GM19463 (cell line): Measurements from ENCODE around the gene PPME1.

ENCODE experiments used
- ATAC-seq: cut with Tn5 transposase; IDR thresholded peaks from one replicate; pipeline ENCODE4 v1.9.1; 2021; ENCODE audit warnings: mild to moderate bottlenecking, moderate library complexity; ENCODE audit not compliant: unreplicated experiment

Gene PPME1

DNA sequence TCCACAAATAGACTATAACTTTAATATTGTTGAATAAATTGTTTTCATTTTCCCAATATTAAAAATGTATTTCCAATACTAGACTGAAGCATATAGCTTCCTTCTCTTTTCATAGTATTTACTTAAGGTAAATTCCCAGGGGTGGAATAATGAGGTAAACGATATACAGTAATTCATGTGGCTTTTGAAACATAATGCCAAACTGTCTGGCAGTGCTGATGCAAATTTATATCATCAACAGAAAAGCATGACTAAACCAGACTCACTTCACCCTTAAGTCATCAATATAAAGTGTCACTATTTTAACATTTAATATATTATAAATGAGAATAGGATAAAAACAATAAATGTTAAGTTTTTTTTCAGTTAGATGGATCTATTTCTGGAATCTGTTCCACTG, 13.9 kb upstream of the PPME1 start:
- no peak for ATAC-seq

- no peak for ATAC-seq
These were observed 11.4 kb upstream of the PPME1 start for GRCh38 chr11:74159642-74160041.

- ATAC-seq: peak; percentile 50
These were observed 8.2 kb upstream of the PPME1 start for GRCh38 chr11:74162681-74163467.

- no peak for ATAC-seq
These were observed 2.3 kb upstream of the PPME1 start for GRCh38 chr11:74168838-74169237.

DNA sequence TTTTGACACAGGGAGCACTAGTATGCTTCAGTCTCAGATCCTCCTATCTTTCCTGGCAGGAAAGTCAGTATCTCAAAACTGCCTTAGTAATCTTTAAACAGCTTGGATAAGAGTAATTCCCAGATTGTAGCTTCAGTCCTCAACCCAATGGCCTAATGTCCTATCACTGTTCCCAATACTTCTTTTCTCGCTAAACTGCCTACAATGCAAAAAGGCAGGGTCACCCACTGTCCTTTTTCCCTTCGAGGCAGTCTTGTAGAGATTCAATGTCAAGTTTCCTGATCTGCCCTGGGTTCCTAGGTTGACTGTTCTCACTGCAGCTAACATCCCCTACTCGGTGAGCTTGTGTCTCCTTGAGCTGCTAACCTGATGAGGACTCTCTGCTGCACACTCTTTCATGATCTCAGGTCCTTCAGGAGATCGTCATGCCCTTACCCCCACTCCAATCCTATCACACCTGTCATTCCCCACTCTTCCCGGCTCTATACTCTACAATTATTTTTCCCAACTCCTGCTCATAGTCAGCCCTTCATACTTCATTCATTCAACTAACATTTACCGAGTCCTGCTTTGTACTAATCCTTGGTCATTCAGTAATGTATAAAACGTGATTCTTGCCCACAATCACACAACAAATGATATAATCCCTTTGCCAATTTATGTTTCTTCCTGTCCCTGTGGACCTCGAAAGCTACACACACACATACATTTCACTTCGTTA, 1.2 kb upstream of the PPME1 start:
- ATAC-seq: no peak

DNA sequence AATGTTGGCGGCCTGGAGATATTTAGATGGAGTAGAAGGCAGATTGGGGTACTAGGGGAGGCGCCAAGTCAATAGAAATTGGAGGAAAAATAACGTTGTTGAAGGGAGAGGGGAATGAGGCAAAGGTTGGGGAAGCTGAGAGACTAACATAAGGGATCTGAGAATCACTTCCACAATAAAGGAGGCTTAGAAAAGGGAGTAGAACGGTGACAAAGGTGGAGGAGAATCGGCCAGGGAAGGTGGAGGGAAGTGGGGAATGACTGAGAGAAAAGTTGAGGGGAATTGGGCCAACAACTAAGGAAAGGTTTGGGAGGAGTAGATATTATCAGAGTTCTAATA, 510 bp downstream of the PPME1 start:
- no peak for ATAC-seq

DNA sequence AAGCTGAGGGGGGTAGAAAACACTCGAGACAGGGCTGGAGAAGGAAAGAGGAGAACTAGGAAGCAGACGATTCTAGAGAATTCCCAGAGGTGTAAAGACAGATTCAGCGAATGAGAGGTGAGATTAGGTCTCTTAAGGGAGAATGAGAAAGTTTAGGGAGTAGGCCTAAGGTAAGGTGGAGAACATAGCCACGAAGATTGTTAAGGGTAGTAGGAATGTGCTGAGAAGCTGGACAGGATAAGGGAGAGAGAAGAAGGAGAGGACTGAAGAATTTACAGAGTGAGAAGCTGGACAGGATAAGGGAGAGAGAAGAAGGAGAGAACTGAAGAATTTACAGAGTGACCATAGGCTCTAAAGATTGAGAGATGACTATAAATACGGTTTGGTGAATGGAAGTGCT, 908 bp downstream of the PPME1 start:
- no peak for ATAC-seq

DNA sequence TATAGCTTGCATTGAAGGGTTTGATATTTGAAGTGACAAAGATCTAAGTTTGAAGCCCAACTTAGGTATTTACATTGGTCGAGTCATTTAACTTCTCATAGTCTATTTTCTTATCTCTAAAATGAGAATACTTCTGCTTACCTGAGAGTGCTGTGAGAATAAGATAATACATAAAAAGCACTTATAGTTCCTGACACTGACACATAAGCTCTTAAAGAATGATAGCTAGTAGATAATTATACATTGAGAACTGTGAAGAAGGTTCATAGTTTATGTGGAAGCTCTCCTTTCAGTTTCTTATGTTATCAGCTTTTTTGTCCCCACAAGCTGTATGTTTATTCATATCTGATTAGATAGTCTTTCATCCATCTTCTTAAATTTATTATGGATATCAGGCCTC, 4.8 kb downstream of the PPME1 start:
- no peak for ATAC-seq

DNA sequence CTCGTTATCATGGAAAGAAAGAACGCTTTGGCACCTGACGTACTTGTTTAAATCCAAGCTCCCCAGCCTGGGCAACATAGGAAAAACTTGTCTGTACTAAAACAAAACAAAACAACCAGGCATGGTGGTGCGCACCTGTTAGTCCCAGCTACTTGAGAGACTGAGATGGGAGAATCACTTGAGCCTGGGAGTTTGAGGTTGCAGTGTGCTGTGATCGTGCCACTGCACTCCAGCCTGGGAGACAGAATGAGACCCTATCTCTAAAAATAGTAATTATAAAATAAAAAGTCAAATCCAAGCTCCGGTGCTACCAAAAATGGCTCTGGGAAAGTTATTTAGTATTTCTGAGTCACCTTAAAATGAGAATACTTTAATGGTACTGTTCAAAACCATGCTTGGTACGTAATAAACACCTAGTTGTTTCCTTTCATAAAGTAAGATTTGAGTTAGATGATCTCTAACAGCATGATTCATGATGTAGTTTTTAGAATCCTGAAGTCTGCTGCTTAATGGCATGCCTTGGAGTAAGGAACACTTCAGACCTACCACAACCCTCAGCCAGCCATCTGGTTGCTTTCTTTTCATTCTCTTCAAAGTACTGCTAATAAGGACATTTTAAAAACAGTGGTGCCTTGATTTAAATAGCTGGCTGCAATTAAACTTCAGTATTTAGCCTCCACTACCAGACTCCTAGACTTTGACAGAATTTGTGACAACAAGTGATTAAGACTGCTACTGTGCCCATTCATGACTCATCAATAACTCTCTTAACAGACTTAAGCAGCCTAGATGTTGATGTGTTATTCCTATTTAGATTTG, 8.4 kb downstream of the PPME1 start:
- ATAC-seq: no peak

DNA sequence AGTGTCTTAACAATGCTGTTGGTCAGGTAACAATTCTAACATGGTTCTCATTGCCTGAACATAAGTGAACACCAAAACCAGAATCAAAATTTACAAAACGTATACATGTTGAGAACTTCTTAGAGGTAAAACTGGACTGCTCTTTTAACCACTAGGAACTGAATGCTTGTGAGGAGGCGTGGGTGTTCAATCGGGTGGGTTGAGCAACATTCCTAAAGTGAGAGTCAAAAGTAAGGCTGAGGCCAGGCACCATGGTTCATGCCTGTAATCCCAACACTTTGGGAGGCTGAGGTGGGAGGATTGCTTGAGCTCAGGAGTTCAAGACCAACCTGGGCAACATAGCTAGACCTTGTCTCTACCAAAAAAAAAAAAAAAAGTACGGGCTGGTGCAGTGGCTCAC, 11.5 kb downstream of the PPME1 start:
- ATAC-seq: no peak

DNA sequence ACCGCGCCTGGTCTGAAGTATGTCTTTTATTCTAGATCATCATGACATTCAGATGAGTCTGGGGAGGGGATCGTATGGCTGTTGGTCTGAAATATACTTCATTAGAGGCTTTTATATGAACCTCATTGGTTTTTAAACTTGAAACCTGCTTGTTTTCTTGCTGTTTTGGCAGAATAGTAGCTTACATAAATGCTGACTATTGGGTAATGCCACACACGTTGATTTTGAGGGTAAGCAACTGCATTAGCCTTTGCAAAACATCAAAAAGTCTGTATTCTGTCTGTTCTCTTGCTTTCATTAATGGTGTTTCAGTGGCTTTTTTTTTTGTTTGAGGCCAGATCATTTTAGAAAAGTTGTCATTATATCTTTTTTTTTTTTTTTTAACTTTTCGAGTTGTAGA, 14.2 kb downstream of the PPME1 start:
- ATAC-seq: no peak

DNA sequence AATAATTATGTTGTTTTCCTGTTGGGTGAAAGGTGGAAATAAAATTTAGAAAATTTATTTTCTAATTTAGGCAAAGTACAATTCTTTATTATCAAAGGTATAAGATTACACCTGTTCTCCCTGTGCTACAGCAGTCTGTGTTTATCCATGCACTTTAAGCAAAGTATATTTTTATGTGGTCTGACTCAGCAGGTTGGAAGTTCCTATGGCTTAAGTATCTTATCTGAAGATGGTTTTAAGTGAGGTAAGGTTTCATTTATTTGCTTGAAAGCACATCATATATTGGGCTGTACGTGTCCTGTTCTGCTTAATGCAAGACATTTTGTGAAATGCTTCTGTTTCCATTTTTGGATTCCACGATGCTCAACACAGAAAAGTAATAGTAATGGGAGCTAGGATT, 14.6 kb downstream of the PPME1 start:
- no peak for ATAC-seq

DNA sequence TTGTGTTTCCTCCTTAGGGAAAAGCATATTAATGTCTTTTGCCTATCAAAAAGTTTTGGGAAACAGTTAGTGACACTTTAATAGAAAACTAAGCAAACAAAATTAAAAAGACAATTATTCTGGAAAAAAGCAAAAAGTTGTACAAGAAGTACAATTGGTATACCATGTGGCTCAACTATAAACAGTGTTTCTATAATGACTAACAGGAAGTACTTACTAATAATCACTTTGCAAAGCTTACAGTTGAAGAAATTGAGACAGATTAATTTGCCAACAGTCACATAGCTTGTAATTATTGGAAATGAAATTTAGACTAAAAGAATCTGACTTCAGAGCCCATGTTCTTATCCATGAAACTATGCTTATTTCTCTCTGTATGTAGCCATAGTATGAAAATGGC, 24.7 kb downstream of the PPME1 start:
- no peak for ATAC-seq

- ATAC-seq: no peak
These were observed 25.8 kb downstream of the PPME1 start for GRCh38 chr11:74196781-74197486.

GRCh38 chr11:74203966-74204365, 32.9 kb downstream of the PPME1 start:
- ATAC-seq: no peak

DNA sequence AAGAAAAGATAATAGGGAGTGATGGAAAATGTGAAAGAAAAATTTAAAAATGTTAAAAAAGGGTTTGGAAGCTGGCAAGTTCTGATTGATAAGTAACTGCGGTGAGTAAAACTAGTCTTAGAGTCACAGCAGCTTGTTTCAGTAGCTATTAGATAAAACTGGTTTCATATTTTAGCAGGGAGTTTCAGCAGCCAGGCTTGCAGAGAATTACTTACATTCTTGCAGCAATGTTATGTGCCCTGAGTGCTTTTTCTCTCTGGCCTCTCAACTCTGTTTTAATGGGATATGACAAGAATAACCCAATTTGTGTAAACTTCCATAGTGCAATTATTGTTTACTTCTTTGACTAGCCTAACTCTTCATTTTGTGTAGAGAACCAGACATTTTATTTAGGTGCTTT, 33.6 kb downstream of the PPME1 start:
- ATAC-seq: no peak

GRCh38 chr11:74205181-74205580, 34.1 kb downstream of the PPME1 start:
- no peak for ATAC-seq

GRCh38 chr11:74206746-74207145, 35.7 kb downstream of the PPME1 start:
- ATAC-seq: no peak

- no peak for ATAC-seq
These were observed 37.4 kb downstream of the PPME1 start for GRCh38 chr11:74208507-74208906.

DNA sequence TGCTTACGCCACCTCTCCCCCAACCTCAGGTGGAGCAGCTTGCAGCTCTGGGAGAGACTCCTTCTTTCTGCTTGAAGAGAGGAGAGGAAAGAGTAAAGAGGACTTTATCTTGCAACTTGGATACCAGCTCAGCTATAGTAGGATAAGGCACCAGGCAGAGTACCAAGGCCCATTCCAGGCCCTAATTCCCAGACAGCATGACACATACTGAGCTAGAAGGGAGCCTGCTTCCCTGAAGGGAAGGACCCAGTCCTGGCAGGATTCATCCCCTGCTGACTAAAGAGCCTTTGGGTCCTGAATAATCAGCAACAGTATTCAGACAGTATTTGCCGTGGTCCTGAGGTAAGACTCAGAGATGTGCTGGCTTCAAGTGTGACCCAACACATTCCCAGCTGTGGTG, 41.4 kb downstream of the PPME1 start:
- ATAC-seq: no peak

GRCh38 chr11:74220376-74220775, 49.3 kb downstream of the PPME1 start:
- ATAC-seq: no peak
